ENCODE results near the gene RSRP1. TPM values are rescaled to one million over a fixed set of nuclear protein-coding genes. Genes with fewer than 3 reads are reported as not detected.

RSRP1 gene
- total and polyA plus RNA-seq, 2 of the 13 experiments (the other 11 are each of a cell fraction or from before 2014, with no cell fraction given) = 43.9 to 52.8 TPM

GRCh38 chr1:25247024-25247828, at the start of gene RSRP1 (continued):
- TF ChIP-seq, protein P1, sequence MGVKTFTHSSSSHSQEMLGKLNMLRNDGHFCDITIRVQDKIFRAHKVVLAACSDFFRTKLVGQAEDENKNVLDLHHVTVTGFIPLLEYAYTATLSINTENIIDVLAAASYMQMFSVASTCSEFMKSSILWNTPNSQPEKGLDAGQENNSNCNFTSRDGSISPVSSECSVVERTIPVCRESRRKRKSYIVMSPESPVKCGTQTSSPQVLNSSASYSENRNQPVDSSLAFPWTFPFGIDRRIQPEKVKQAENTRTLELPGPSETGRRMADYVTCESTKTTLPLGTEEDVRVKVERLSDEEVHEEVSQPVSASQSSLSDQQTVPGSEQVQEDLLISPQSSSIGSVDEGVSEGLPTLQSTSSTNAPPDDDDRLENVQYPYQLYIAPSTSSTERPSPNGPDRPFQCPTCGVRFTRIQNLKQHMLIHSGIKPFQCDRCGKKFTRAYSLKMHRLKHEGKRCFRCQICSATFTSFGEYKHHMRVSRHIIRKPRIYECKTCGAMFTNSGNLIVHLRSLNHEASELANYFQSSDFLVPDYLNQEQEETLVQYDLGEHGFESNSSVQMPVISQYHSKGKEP (CRISPR knock-in tag; IDR thresholded peaks at IDR 0.05) = peak; percentile 86
- TF ChIP-seq ZNF142 (CRISPR knock-in tag; IDR thresholded peaks at IDR 0.05) = no peak
- no peak; the same call in 1 of the 2 replicates for TF ChIP-seq ZNF850 (CRISPR knock-in tag; conservative IDR thresholded peaks at IDR 0.05)
- peak; percentile 61 for TF ChIP-seq ZNF331 (CRISPR knock-in tag; IDR thresholded peaks at IDR 0.05)
- TF ChIP-seq FOXO1 (CRISPR knock-in tag; IDR thresholded peaks at IDR 0.05) = peak; percentile 68
- 0 out of 2 replicates have a peak, but pooled peaks have one; percentile 34 for TF ChIP-seq ZNF256 (CRISPR knock-in tag; conservative IDR thresholded peaks at IDR 0.05)
- TF ChIP-seq GTF2F1 (IDR thresholded peaks at IDR 0.05; ENCODE audit: low read length) = no peak
- TF ChIP-seq, protein P2, sequence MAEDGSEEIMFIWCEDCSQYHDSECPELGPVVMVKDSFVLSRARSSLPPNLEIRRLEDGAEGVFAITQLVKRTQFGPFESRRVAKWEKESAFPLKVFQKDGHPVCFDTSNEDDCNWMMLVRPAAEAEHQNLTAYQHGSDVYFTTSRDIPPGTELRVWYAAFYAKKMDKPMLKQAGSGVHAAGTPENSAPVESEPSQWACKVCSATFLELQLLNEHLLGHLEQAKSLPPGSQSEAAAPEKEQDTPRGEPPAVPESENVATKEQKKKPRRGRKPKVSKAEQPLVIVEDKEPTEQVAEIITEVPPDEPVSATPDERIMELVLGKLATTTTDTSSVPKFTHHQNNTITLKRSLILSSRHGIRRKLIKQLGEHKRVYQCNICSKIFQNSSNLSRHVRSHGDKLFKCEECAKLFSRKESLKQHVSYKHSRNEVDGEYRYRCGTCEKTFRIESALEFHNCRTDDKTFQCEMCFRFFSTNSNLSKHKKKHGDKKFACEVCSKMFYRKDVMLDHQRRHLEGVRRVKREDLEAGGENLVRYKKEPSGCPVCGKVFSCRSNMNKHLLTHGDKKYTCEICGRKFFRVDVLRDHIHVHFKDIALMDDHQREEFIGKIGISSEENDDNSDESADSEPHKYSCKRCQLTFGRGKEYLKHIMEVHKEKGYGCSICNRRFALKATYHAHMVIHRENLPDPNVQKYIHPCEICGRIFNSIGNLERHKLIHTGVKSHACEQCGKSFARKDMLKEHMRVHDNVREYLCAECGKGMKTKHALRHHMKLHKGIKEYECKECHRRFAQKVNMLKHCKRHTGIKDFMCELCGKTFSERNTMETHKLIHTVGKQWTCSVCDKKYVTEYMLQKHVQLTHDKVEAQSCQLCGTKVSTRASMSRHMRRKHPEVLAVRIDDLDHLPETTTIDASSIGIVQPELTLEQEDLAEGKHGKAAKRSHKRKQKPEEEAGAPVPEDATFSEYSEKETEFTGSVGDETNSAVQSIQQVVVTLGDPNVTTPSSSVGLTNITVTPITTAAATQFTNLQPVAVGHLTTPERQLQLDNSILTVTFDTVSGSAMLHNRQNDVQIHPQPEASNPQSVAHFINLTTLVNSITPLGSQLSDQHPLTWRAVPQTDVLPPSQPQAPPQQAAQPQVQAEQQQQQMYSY (CRISPR knock-in tag; IDR thresholded peaks at IDR 0.05) = no peak
- peak; percentile 69; the same call in 1 of the 2 replicates for TF ChIP-seq KLF11 (CRISPR knock-in tag; IDR thresholded peaks at IDR 0.05)
- TF ChIP-seq RFX3 (CRISPR knock-in tag; IDR thresholded peaks at IDR 0.05) = peak; percentile 35; the same call in 1 of the 2 replicates
- TF ChIP-seq ZNF7 (CRISPR knock-in tag; IDR thresholded peaks at IDR 0.05) = no peak
- TF ChIP-seq RXRB (CRISPR knock-in tag; IDR thresholded peaks at IDR 0.05; ENCODE audit: borderline replicate concordance) = peak; percentile 58; the same call in 1 of the 2 replicates
- peak; percentile 41; the same call in 1 of the 2 replicates for TF ChIP-seq ZSCAN29 (CRISPR knock-in tag; conservative IDR thresholded peaks at IDR 0.05)
- peak; percentile 72; the same call in 1 of the 2 replicates for TF ChIP-seq ARNT2 (CRISPR knock-in tag; IDR thresholded peaks at IDR 0.05; ENCODE audit: low read depth)
- peak; percentile 67 for TF ChIP-seq ZNF883 (CRISPR knock-in tag; IDR thresholded peaks at IDR 0.05; ENCODE audit: not compliant biosample characterization)
- no peak for TF ChIP-seq SMARCC2 (IDR thresholded peaks at IDR 0.05)
